PC-3 (cell line): Measurements from ENCODE around the gene KNDC1.

ENCODE experiments used
- EZH2 ChIP-seq: fragments of 300-600 bp; sonication (generic); IDR thresholded peaks from one replicate; pipeline ENCODE4 v1.6.1; 2017; ENCODE audit warnings: antibody characterized with exemption, mild to moderate bottlenecking, low read length; ENCODE audit not compliant: unreplicated experiment
- EZH2phosphoT487 ChIP-seq: fragments of 300-600 bp; sonication (generic); IDR thresholded peaks from 2 replicates; pipeline ENCODE4 v1.6.1; 2018; ENCODE audit warnings: mild to moderate bottlenecking, antibody characterized with exemption, low read length, borderline replicate concordance
- TF ChIP-seq, protein P1 (sequence below): fragments of 300-600 bp; sonication (generic); conservative IDR thresholded peaks from 2 replicates; pipeline ENCODE4 v1.5.1; 2017; ENCODE audit warnings: antibody characterized with exemption, low read depth, mild to moderate bottlenecking, low read length

DNA sequence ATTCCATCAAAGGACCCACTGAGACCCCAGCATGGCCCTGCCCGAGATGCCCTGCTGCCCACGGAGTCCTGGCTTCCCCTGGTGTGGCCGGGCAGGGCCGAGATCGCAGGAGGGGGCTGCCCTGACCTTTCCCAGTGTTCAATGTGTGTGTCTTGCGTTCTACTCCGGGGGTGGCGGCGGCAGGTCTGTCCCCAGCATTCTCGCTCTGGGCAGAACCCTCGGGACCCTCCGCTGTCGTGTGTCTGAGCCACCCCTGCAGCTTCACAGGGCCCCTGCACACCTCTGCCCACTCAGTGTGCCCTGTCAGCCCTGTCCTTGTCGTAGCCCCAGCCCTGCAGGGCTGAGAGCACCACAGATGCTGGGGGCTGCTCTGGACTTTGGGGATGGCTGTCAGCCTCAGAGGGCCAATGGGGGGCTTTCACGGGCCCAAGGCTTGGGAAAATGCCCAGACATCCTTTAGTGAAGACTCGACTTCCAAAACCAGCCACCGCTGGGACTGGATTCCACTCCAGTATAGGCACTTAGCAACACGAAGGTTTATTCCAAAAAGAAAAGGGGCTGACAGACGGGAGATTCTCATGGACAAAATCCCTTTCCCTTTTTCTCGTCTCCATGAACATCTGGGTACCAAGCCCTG is 30.0 kb upstream of the KNDC1 start:
- TF ChIP-seq, protein P1, sequence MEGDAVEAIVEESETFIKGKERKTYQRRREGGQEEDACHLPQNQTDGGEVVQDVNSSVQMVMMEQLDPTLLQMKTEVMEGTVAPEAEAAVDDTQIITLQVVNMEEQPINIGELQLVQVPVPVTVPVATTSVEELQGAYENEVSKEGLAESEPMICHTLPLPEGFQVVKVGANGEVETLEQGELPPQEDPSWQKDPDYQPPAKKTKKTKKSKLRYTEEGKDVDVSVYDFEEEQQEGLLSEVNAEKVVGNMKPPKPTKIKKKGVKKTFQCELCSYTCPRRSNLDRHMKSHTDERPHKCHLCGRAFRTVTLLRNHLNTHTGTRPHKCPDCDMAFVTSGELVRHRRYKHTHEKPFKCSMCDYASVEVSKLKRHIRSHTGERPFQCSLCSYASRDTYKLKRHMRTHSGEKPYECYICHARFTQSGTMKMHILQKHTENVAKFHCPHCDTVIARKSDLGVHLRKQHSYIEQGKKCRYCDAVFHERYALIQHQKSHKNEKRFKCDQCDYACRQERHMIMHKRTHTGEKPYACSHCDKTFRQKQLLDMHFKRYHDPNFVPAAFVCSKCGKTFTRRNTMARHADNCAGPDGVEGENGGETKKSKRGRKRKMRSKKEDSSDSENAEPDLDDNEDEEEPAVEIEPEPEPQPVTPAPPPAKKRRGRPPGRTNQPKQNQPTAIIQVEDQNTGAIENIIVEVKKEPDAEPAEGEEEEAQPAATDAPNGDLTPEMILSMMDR = no peak
- TF ChIP-seq EZH2 (no peak), EZH2phosphoT487 (no peak)
